Activated B cell treated with CpG ODN at 0.5 μM for 24 hours (primary cell): ENCODE results near the gene DLGAP5. TPM values are rescaled to one million over a fixed set of nuclear protein-coding genes. Genes with fewer than 3 reads are reported as not detected.

Experiments
- ATAC-seq: fragments of 200-7000 bp; cut with Tn5 transposase; one replicate; pipeline ENCODE4 v1.10.0; 2021; ENCODE audit warnings: low read depth, mild to moderate bottlenecking, moderate library complexity
- CTCF ChIA-PET: fragments of 350-600 bp; sonication (Branson Sonifier 250); formaldehyde crosslinking; loops from one replicate; lab custom pipeline; 2021; ENCODE audit warnings: antibody characterized with exemption; lab: Charles Lee
- POLR2A ChIA-PET: fragments of 350-600 bp; sonication (Branson Sonifier 250); formaldehyde crosslinking; loops from one replicate; lab custom pipeline; 2021; ENCODE audit warnings: antibody characterized with exemption; lab: Charles Lee
- DNase-seq: peaks from one replicate; pipeline ENCODE4 v3.0.0; 2022
- H3K27ac Mint-ChIP-seq: one replicate; pipeline ENCODE4 v1.8.0; 2020; ENCODE audit warnings: mixed read lengths
- H3K27me3 Mint-ChIP-seq: one replicate; pipeline ENCODE4 v1.8.0; 2021; ENCODE audit warnings: mixed read lengths
- H3K36me3 Mint-ChIP-seq: one replicate; pipeline ENCODE4 v1.8.0; 2021; ENCODE audit warnings: low read depth, mixed read lengths
- H3K4me1 Mint-ChIP-seq: one replicate; pipeline ENCODE4 v1.8.0; 2021; ENCODE audit warnings: mixed read lengths
- H3K4me3 Mint-ChIP-seq: one replicate; pipeline ENCODE4 v1.8.0; 2020; ENCODE audit warnings: mild to moderate bottlenecking, mixed read lengths
- H3K9me3 Mint-ChIP-seq: one replicate; pipeline ENCODE4 v1.8.0; 2020; ENCODE audit warnings: mixed read lengths
- intact Hi-C: fragments of 100-400 bp; cut with micrococcal nuclease; formaldehyde crosslinking; loops from one replicate; pipeline ENCODE4 v1.15.1; 2024
- total RNA-seq: library from RNA; stranded (reverse); gene quantifications from 2 replicates; pipeline ENCODE4 v1.2.3, GENCODE V29; 2022
- TF ChIP-seq, protein P1 (sequence below): fragments of 200-600 bp; IDR thresholded peaks from one replicate; pipeline ENCODE4 v1.8.0; 2022; ENCODE audit warnings: antibody characterized with exemption, mild to moderate bottlenecking

DLGAP5 gene
- total RNA-seq, 1 donor from 2014 or later: 0.73 TPM

DNA sequence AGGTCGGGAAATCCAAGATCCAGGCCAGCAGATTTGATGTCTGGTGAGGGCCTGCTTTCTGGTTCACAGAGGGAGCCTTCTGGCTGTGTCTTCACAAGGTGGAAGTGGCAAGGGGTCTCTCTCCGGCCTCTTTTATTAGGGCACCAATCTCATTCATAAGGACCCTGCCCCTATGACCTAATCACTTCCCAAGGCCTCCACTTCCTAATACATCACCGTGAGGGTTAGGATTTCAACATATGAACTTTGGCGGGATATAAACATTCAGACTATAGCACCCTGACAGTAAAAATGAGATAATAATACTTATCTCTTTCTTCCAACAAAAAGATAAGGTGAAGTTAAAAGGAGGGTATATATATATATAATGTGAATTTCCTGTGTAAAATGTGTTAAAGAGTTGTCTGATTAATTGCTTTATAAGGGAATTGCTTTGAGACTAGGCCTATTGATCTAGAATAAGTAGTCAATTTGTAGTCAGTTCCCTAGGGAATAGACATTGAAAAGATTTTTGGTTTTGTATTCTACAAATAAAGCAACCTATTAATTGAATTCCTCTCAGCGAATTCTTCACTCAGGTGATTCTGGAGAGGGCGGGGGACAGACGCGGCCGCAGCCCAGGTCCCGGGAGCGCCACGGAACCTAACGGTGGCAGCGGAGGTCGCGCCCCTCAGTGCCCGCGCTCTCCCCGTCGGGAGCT is 62.8 kb downstream of the DLGAP5 start:
- intact Hi-C loops: loop anchor here (1.0 to 5.0 kb wide), 12 partner anchors 26 to 1516 kb away; partner anchors contain the start of genes DLGAP5, FBXO34, GCH1 and MAPK1IP1L
- peaks cover 2% of the 10 kb centered on the region for H3K27me3 Mint-ChIP-seq
- H3K4me3 Mint-ChIP-seq: peak overlapping the region; percentile 81
- H3K36me3 Mint-ChIP-seq: peaks cover 22% of the 10 kb centered on the region
- ChIA-PET POLR2A (interaction anchor here (1.3 to 4.7 kb wide), 13 partner anchors 19 to 227 kb away, joined by 4 to 78 read pairs (median 9); partner anchors contain the start of genes MAPK1IP1L, SOCS4 and WDHD1), CTCF (interaction anchor here (1.3 to 2.7 kb wide), 2 partner anchors 32 to 57 kb away, joined by 4 to 16 read pairs; no protein-coding TSS in a partner anchor)
- peak overlapping the region; percentile 83 for H3K27ac Mint-ChIP-seq
- ATAC-seq (no peak), DNase-seq (no peak)
- peaks cover 45% of the 10 kb centered on the region for H3K4me1 Mint-ChIP-seq
- H3K9me3 Mint-ChIP-seq: no peaks in the 10 kb centered on the region
- TF ChIP-seq, protein P1, sequence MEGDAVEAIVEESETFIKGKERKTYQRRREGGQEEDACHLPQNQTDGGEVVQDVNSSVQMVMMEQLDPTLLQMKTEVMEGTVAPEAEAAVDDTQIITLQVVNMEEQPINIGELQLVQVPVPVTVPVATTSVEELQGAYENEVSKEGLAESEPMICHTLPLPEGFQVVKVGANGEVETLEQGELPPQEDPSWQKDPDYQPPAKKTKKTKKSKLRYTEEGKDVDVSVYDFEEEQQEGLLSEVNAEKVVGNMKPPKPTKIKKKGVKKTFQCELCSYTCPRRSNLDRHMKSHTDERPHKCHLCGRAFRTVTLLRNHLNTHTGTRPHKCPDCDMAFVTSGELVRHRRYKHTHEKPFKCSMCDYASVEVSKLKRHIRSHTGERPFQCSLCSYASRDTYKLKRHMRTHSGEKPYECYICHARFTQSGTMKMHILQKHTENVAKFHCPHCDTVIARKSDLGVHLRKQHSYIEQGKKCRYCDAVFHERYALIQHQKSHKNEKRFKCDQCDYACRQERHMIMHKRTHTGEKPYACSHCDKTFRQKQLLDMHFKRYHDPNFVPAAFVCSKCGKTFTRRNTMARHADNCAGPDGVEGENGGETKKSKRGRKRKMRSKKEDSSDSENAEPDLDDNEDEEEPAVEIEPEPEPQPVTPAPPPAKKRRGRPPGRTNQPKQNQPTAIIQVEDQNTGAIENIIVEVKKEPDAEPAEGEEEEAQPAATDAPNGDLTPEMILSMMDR: no peak

- ChIA-PET CTCF (no interaction called here), POLR2A (interaction anchor here (0.7 to 4.7 kb wide), 3 partner anchors 24 to 284 kb away, joined by 4 to 78 read pairs (median 40); no protein-coding TSS in a partner anchor)
- H3K27me3 Mint-ChIP-seq: peaks cover 2% of the 10 kb centered on the region
- peak overlapping the region; percentile 7 for H3K4me3 Mint-ChIP-seq
- intact Hi-C loops: loop anchor here (5.0 kb wide), 1 partner anchor 1515 kb away; no protein-coding TSS in a partner anchor
- ATAC-seq: no peak
- peaks cover 17% of the 10 kb centered on the region for H3K36me3 Mint-ChIP-seq
- H3K9me3 Mint-ChIP-seq: no peaks in the 10 kb centered on the region
- peak overlapping the region; percentile 65 for H3K27ac Mint-ChIP-seq
- TF ChIP-seq, protein P1: no peak
- no peak for DNase-seq
- peaks cover 44% of the 10 kb centered on the region for H3K4me1 Mint-ChIP-seq
These were observed 63.9 kb downstream of the DLGAP5 start for GRCh38 chr14:55127460-55127951.

GRCh38 chr14:55126932-55127459 is 64.4 kb downstream of the DLGAP5 start:
- POLR2A ChIA-PET: interaction anchor here (4.7 kb wide), 1 partner anchor 24 kb away, joined by 78 read pairs; no protein-coding TSS in a partner anchor
- TF ChIP-seq, protein P1: no peak
- Mint-ChIP-seq H3K36me3 (peaks cover 17% of the 10 kb centered on the region), H3K4me3 (no peak overlapping the region), H3K27me3 (peaks cover 2% of the 10 kb centered on the region), H3K9me3 (no peaks in the 10 kb centered on the region), H3K4me1 (peaks cover 43% of the 10 kb centered on the region), H3K27ac (no peak overlapping the region)
- intact Hi-C loops: loop anchor here (5.0 kb wide), 1 partner anchor 1515 kb away; no protein-coding TSS in a partner anchor
- no peak for ATAC-seq
- CTCF ChIA-PET: no interaction called here
- DNase-seq: no peak

DNA sequence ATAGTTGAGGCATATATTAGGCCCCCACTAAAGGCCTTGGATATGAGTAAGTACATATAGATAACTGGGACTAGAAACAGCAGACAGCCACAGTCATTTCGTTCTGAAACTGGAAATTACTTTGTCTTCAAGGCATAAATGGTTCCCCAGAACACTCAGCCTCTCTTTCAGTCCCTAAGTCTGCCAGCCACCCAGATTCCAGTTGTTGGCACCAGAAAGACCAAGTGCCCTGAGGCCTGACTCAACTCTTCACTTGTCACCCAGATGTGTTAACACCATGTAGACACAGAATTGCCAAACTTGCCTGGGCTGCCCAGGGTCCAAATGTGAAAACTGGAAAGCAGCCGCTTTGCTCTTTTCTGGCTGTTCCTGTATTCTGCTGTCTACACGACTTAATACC is 65.4 kb downstream of the DLGAP5 start:
- peaks cover 8% of the 10 kb centered on the region for H3K36me3 Mint-ChIP-seq
- H3K27ac Mint-ChIP-seq: no peak overlapping the region
- POLR2A ChIA-PET: interaction anchor here (4.7 kb wide), 1 partner anchor 23 kb away, joined by 78 read pairs; no protein-coding TSS in a partner anchor
- no peak overlapping the region for H3K4me3 Mint-ChIP-seq
- no peaks in the 10 kb centered on the region for H3K9me3 Mint-ChIP-seq
- intact Hi-C loops: loop anchor here (5.0 kb wide), 1 partner anchor 1514 kb away; no protein-coding TSS in a partner anchor
- DNase-seq (no peak), ATAC-seq (no peak)
- H3K27me3 Mint-ChIP-seq: peaks cover 2% of the 10 kb centered on the region
- CTCF ChIA-PET: no interaction called here
- H3K4me1 Mint-ChIP-seq: peaks cover 34% of the 10 kb centered on the region
- TF ChIP-seq, protein P1: no peak

GRCh38 chr14:55125403-55125802 is 66.0 kb downstream of the DLGAP5 start:
- intact Hi-C loops: loop anchor here (5.0 kb wide), 1 partner anchor 1513 kb away; no protein-coding TSS in a partner anchor
- Mint-ChIP-seq H3K9me3 (no peaks in the 10 kb centered on the region), H3K36me3 (peaks cover 5% of the 10 kb centered on the region), H3K27ac (no peak overlapping the region), H3K27me3 (peaks cover 2% of the 10 kb centered on the region), H3K4me1 (peaks cover 29% of the 10 kb centered on the region), H3K4me3 (no peak overlapping the region)
- ChIA-PET CTCF (no interaction called here), POLR2A (interaction anchor here (2.3 kb wide), 1 partner anchor 23 kb away, joined by 20 read pairs; no protein-coding TSS in a partner anchor)
- DNase-seq (no peak), ATAC-seq (no peak)
- TF ChIP-seq, protein P1: no peak
